Stimulated activated CD8-positive, alpha-beta memory T cell treated with anti-CD3 and anti-CD28 coated beads, Interleukin-15, amount 100 ng/mL, for 24 hours (primary cell): ENCODE data around the gene UGGT1.
"Not testable (repeated sequence)": the region's sequence is repeated elsewhere in the genome, so short reads cannot be mapped to it uniquely, and the experiment has no call there.

ENCODE experiments used
- DNase-seq: peaks from one replicate; pipeline ENCODE4 v3.0.0-alpha.2; 2020; ENCODE audit warnings: low read depth

Gene UGGT1

DNA sequence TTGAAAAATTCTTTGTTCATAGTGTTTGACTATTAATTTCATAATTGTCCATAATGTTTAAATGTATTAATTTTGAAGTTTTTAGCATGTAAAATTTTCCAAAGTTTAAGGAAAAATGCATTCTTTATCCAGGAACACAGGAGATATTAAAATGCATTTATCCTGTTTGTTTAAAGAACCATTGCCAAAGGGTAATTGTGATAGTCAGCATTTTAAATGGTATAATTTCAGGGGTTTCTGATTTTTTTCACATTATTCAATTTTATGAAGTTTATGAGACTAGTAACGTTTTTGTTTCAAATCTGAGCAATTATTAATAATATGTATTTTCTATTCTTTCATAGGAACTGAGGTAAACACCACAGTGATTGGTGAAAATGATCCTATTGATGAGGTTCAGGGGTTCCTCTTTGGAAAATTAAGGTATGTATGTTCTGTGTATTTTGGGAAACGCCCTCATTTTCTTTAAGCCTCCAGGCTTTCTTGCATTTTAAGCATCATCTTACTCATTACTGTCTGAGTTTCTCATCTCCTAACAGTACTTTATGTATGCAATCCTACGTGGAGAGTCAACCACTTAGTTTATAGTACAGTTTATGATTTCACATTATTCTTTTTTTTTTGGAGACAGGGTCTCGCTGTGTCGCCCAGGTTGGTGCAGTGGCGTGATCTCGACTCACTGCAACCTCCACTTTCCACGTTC, 25.1 kb downstream of the UGGT1 start:
- no peak for DNase-seq

- no peak for DNase-seq
Observed at GRCh38 chr2:128134573-128134972, 43.6 kb downstream of the UGGT1 start.

DNA sequence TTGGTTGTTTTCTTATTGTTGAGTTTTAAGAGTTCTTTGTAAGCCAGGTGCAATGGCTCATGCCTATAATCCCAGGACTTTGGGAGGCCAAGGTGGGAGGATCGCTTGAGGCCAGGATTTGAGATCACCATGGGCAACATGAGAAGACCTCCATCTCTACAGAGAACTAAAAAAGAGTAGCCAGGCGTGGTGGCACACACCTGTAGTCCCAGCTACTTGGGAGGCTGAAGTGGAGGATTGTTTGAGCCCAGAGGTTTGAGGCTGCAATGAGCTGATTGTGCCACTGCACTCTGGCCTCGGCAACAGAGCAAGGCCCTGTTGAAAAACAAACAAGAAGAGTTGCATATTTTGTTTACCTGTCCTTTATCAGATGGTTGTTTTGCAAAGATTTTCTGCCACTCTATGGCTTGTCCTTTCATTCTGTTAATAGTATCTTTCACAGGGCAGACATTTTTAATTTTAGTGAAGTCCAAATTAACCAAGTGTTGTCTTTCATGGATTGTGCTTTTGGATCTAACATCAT, 46.2 kb downstream of the UGGT1 start:
- no peak for DNase-seq

- no peak for DNase-seq
Observed at GRCh38 chr2:128139624-128140023, 48.6 kb downstream of the UGGT1 start.

DNA sequence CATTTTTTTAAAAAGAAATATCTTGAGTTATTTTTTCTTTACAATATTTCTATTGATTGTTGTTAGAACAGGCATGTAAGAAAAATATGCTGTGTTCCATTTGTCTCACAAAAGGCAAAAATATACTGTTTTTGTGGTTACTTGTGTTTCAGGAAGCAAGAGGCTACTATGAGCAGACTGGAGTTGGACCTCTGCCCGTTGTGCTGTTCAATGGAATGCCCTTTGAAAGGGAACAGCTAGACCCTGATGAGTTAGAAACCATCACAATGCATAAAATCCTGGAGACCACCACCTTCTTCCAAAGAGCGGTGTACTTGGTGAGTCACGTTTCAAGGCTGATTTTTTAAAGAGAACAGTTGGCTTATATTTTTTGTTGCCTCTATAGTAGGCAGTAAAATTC, 54.7 kb downstream of the UGGT1 start:
- no peak for DNase-seq

- no peak for DNase-seq
Observed at GRCh38 chr2:128153786-128154185, 62.8 kb downstream of the UGGT1 start.

GRCh38 chr2:128154225-128154624, 63.2 kb downstream of the UGGT1 start:
- no peak for DNase-seq

- no peak for DNase-seq
Observed at GRCh38 chr2:128155970-128156369, 65.0 kb downstream of the UGGT1 start.

DNA sequence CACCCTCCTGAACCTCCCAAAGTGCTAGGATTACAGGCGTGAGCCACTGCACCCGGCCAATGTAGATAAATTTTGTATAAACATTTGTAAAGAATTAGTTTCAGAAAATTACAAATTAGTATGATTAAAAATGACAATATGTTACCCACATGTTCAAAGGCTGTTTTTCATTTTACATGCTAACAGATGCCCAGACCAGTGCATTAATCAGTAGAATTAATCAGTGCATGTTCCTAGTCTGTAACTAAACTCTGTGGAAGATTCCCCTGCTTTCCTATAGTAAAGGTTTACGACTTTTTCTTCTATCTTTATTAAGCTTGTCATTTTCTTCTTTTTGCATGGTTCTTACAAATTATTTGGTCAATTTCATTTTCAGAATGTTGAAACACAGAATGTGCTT, 65.8 kb downstream of the UGGT1 start:
- DNase-seq: no peak

GRCh38 chr2:128157644-128158043, 66.6 kb downstream of the UGGT1 start:
- no peak for DNase-seq

- DNase-seq: no peak
Observed at GRCh38 chr2:128158176-128158575, 67.2 kb downstream of the UGGT1 start.

- no peak for DNase-seq
Observed at GRCh38 chr2:128159437-128159836, 68.4 kb downstream of the UGGT1 start.

GRCh38 chr2:128160616-128161275, 69.7 kb downstream of the UGGT1 start:
- no peak for DNase-seq

GRCh38 chr2:128162266-128162665, 71.3 kb downstream of the UGGT1 start:
- no peak for DNase-seq

- DNase-seq: no peak
Observed at GRCh38 chr2:128164311-128164710, 73.3 kb downstream of the UGGT1 start.

- no peak for DNase-seq
Observed at GRCh38 chr2:128166746-128167353, 75.8 kb downstream of the UGGT1 start.

DNA sequence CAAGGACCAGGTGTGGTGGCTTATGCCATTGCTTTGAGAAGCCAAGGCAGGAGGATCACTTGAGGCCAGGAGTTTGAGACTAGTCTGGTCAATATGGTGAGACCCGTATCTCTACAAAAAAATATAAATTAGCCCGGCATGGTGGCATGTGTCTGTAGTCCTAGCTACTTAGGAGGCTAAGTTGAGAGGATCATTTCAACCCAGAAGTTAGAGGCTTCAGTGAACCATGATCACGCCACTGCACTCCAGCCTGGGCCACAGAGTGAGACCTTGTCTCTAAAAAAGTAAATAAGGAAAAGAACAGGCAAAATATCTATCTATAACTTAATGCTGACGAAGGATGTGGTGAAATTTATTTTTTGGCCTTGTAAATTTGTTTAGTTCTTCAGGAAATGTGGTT, 78.1 kb downstream of the UGGT1 start:
- no peak for DNase-seq

DNA sequence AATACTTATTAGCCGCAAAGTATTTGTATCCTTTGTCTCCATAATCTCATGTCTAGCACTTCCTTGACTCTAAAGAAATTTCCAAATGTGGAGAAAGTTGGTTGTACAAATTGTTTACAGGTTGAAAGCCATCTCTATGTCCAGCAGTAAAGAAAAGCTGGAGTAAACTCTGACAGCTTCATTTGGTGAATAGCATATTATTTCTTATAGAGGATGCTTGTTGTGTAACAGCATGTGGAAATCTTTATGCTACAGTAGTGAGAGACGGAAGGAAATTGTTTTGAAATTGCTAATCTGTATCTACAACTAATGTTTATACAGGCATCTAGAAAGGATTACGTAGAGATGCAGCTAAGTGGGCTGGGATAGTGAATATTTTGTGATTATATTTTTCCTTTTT, 78.5 kb downstream of the UGGT1 start:
- no peak for DNase-seq

DNA sequence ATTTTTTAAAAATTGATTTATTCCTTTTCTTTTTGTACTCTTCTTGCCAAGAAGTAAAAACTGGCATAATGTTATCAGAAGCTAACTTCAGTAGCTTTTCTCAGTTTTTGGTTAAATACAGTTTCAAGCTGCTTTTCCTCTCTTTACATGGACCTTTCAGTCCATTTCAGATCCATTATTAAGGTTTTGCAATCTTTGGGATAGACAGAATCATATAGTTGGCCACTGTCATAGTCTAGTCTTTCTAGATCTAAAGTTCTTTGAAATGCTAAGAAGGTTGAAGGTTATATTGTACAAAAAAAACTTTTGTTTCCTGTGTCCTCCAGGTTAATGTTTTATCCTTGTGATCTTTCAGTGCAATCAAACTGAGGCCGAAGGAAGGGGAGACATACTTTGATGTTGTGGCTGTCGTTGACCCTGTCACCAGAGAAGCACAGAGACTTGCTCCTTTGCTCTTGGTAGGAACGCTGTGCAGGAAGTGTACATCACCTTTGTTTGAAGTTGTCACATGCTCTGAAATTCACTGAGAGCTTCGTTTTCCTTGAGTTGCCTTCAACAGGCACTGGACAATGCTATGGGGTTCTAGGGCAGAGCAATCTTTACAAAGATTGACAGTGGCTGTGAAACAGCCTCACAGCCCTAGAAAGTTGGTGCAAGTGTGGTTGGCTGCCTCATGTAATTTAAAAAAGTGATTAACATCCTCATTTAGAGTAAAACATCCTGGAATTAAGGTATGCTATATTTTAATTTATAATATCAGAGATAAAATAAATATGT, 79.1 kb downstream of the UGGT1 start:
- DNase-seq: no peak

DNA sequence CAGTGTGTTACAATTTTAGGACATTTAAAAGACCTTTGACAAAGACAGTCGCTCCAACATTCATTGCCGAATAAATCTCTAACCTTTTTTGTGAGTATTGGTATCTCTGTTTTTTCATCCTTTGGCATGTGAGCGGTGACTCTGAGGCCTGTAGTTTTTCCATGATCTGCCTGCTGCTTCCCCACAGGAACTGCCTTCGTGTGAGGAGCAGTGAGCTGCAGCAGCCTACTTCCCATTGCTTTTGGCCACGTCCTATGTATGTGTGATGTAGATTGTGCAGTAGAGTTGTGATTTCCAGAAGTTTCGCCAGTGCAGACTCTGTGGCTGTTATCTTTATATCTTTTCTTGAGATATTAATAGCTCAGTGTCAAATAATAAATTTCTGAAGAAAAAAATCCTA, 79.8 kb downstream of the UGGT1 start:
- DNase-seq: no peak

DNA sequence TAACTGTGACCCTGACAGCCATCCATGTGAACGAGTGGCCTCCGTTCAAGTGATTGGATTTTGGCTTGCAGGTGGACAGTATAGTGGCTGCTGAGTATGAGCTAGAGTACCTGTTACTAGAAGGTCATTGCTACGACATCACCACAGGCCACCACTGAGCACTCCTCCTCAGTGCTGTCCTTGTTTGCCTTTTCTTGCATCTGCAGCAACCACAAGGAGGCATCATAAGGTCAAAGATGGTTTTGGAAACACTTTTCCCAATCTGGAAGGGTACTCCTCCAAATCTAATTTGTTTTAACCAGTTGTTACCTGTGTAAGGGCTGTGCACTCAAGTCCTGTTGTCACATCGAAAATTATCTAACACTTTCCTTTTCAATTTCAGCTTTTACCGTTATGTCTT, 81.2 kb downstream of the UGGT1 start:
- DNase-seq: no peak

DNA sequence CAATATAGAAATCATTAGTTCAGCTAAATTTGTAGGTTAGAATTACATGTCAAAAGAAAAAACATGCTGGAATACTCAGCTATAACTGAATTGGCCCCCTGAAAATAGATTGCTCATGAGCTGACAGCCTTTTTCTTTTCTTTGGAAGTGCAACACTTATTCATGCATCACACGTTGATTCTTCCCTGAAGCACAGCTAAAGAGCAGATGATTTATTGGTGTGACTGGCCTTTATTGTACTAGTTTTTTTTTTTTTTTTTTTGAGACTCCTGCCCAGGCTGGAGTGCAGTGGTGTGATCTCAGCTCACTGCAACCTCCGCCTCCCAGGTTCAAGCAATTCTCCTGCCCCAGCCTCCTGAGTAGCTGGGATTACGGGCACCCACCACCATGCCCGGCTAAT, 83.1 kb downstream of the UGGT1 start:
- not testable (repeated sequence) for DNase-seq

DNA sequence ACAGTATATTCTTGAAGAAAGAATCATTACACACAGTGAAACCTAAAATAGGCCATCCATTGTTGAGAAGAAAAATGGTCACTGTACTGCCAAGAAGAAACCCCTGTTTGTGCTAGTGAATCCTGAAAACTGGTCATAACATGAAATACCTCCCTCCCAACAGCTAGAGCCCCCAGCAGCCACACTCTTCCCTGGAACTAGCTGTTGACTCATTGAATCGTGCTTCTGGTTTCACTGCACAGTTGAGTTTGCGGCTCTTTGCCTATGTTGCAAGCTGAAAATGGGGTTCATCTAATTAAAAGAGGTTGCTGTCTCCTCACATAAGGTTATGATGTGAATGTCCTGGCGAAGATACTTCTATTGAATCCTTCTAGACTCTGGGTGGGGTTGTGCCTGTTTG, 86.3 kb downstream of the UGGT1 start:
- no peak for DNase-seq
